WTC11 (cell line): ENCODE results near the gene HSPB6.

ENCODE experiments used
- GABPB1 ChIP-seq: sonication (generic); formaldehyde crosslinking; IDR thresholded peaks from 2 replicates; pipeline ENCODE4 v1.8.1; 2023; ENCODE audit warnings: mild to moderate bottlenecking, missing genetic modification reagents
- NR1H2 ChIP-seq: sonication (generic); formaldehyde crosslinking; IDR thresholded peaks from 2 replicates; pipeline ENCODE4 v1.9.0; 2021; ENCODE audit warnings: mild to moderate bottlenecking, moderate library complexity, missing genetic modification reagents
- ZNF138 ChIP-seq: sonication (generic); formaldehyde crosslinking; conservative IDR thresholded peaks from 2 replicates; pipeline ENCODE4 v1.8.1; 2022; ENCODE audit warnings: mild to moderate bottlenecking, moderate library complexity, missing genetic modification reagents
- TF ChIP-seq, protein P1 (sequence below): fragments of 200-600 bp; IDR thresholded peaks from 2 replicates; pipeline ENCODE4 v1.8.0; 2022; ENCODE audit warnings: antibody characterized with exemption
- TF ChIP-seq, protein P2 (sequence below): sonication (generic); formaldehyde crosslinking; IDR thresholded peaks from 2 replicates; pipeline ENCODE4 v1.8.1; 2022; ENCODE audit warnings: low read depth, missing genetic modification reagents, borderline replicate concordance
- TF ChIP-seq, protein P3 (sequence below): sonication (generic); formaldehyde crosslinking; IDR thresholded peaks from 2 replicates; pipeline ENCODE4 v1.8.0; 2023; ENCODE audit warnings: missing genetic modification reagents, mild to moderate bottlenecking, borderline replicate concordance

DNA sequence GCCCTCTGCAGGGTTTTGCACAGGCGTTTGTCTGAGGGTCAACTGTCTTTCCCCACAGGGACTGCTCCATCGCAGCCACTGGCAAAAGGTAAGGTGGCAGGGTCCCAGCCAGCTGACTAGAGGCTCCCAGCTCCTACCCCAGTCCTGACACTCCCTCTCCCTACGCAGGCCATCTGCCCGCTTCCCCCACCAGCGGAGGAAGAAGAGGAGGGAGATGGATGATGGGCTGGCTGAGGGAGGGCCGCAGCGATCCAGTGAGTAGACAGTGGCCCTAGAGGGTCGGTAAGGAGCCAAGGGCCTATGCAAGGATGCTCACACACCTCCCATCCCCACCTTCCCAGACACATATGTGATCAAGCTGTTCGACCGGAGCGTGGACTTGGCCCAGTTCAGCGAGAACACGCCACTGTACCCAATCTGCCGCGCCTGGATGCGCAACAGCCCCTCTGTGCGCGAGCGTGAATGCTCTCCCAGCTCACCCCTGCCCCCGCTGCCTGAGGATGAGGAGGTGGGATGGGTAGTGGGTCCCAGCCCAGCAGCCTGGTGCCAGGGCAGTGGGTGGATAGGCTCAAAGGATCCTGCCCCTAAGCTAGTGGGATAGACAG is 4.0 kb downstream of the HSPB6 start:
- TF ChIP-seq, protein P1, sequence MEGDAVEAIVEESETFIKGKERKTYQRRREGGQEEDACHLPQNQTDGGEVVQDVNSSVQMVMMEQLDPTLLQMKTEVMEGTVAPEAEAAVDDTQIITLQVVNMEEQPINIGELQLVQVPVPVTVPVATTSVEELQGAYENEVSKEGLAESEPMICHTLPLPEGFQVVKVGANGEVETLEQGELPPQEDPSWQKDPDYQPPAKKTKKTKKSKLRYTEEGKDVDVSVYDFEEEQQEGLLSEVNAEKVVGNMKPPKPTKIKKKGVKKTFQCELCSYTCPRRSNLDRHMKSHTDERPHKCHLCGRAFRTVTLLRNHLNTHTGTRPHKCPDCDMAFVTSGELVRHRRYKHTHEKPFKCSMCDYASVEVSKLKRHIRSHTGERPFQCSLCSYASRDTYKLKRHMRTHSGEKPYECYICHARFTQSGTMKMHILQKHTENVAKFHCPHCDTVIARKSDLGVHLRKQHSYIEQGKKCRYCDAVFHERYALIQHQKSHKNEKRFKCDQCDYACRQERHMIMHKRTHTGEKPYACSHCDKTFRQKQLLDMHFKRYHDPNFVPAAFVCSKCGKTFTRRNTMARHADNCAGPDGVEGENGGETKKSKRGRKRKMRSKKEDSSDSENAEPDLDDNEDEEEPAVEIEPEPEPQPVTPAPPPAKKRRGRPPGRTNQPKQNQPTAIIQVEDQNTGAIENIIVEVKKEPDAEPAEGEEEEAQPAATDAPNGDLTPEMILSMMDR = no peak
- TF ChIP-seq, protein P2, sequence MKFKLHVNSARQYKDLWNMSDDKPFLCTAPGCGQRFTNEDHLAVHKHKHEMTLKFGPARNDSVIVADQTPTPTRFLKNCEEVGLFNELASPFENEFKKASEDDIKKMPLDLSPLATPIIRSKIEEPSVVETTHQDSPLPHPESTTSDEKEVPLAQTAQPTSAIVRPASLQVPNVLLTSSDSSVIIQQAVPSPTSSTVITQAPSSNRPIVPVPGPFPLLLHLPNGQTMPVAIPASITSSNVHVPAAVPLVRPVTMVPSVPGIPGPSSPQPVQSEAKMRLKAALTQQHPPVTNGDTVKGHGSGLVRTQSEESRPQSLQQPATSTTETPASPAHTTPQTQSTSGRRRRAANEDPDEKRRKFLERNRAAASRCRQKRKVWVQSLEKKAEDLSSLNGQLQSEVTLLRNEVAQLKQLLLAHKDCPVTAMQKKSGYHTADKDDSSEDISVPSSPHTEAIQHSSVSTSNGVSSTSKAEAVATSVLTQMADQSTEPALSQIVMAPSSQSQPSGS (CRISPR knock-in tag) = no peak
- TF ChIP-seq, protein P3, sequence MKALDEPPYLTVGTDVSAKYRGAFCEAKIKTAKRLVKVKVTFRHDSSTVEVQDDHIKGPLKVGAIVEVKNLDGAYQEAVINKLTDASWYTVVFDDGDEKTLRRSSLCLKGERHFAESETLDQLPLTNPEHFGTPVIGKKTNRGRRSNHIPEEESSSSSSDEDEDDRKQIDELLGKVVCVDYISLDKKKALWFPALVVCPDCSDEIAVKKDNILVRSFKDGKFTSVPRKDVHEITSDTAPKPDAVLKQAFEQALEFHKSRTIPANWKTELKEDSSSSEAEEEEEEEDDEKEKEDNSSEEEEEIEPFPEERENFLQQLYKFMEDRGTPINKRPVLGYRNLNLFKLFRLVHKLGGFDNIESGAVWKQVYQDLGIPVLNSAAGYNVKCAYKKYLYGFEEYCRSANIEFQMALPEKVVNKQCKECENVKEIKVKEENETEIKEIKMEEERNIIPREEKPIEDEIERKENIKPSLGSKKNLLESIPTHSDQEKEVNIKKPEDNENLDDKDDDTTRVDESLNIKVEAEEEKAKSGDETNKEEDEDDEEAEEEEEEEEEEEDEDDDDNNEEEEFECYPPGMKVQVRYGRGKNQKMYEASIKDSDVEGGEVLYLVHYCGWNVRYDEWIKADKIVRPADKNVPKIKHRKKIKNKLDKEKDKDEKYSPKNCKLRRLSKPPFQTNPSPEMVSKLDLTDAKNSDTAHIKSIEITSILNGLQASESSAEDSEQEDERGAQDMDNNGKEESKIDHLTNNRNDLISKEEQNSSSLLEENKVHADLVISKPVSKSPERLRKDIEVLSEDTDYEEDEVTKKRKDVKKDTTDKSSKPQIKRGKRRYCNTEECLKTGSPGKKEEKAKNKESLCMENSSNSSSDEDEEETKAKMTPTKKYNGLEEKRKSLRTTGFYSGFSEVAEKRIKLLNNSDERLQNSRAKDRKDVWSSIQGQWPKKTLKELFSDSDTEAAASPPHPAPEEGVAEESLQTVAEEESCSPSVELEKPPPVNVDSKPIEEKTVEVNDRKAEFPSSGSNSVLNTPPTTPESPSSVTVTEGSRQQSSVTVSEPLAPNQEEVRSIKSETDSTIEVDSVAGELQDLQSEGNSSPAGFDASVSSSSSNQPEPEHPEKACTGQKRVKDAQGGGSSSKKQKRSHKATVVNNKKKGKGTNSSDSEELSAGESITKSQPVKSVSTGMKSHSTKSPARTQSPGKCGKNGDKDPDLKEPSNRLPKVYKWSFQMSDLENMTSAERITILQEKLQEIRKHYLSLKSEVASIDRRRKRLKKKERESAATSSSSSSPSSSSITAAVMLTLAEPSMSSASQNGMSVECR (CRISPR knock-in tag) = no peak
- no peak for TF ChIP-seq NR1H2
- TF ChIP-seq ZNF138 (CRISPR knock-in tag) = no peak
- TF ChIP-seq GABPB1 (CRISPR knock-in tag) = no peak
